HUES48 (cell line): Measurements from ENCODE around the gene ABCB11.
"Not testable (repeated sequence)": the region's sequence is repeated elsewhere in the genome, so short reads cannot be mapped to it uniquely, and the experiment has no call there.

Experiments
- H3K27ac ChIP-seq: one replicate; pipeline ENCODE4 v1.7.0; 2013; ENCODE audit warnings: low read depth, low read length, inconsistent platforms
- H3K27me3 ChIP-seq: 2 replicates; pipeline ENCODE4 v1.6.1; 2013; ENCODE audit warnings: mild to moderate bottlenecking, low read length; ENCODE audit not compliant: control insufficient read depth, insufficient read depth
- H3K36me3 ChIP-seq: 2 replicates; pipeline ENCODE4 v1.6.1; 2013; ENCODE audit warnings: low read length; ENCODE audit not compliant: control insufficient read depth, insufficient read depth
- H3K4me1 ChIP-seq: 2 replicates; pipeline ENCODE4 v1.6.1; 2013; ENCODE audit warnings: mild to moderate bottlenecking, low read length; ENCODE audit not compliant: control insufficient read depth, insufficient read depth
- H3K4me3 ChIP-seq: 2 replicates; pipeline ENCODE4 v1.5.1; 2013; ENCODE audit warnings: mild to moderate bottlenecking, low read depth, low read length
- H3K9ac ChIP-seq: 2 replicates; pipeline ENCODE4 v1.6.1; 2013; ENCODE audit warnings: mild to moderate bottlenecking, low read depth, low read length, moderate library complexity
- H3K9me3 ChIP-seq: 2 replicates; pipeline ENCODE4 v1.6.1; 2013; ENCODE audit warnings: low read length; ENCODE audit not compliant: control insufficient read depth, insufficient read depth

The ABCB11 gene

DNA sequence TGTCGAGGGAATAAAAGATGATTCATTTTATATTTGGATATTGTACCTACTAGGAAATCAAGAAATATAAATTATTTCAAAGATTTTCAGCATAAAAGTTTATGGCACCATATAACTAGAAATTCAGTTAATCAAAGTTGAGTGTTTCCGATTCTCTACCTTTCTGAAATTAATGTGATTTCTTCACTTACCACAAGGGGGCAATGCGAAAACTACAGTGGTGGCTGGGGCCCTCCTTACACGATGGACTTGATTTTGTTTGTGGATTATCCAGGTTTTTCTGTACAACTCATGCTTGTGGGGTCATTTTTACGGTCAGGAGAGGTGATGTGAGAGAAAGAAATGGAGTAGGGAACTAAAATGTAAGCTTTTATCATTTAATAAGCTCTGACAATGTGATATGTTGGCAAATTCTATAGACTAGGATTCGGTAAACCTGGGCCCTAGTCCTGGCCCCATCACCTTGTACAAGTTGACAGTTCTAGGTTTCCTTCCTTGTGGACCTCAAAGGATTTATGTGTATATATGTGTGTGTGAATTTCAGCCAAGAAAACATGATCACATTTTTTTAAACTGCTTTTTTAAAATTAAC, 82.4 kb downstream of the ABCB11 start:
- Histone ChIP-seq H3K9me3 (peaks cover 6% of the 10 kb centered on the region; the same call in 1 of the 2 replicates), H3K27ac (no peak overlapping the region), H3K4me3 (no peak overlapping the region), H3K36me3 (no peaks in the 10 kb centered on the region), H3K4me1 (no peaks in the 10 kb centered on the region), H3K9ac (no peak overlapping the region), H3K27me3 (no peaks in the 10 kb centered on the region)

- no peaks in the 10 kb centered on the region for H3K9me3 ChIP-seq
- no peak overlapping the region for H3K4me3 ChIP-seq
- H3K27ac ChIP-seq = no peak overlapping the region
- no peak overlapping the region for H3K9ac ChIP-seq
- no peaks in the 10 kb centered on the region for H3K27me3 ChIP-seq
- H3K4me1 ChIP-seq = no peaks in the 10 kb centered on the region
- no peaks in the 10 kb centered on the region for H3K36me3 ChIP-seq
Measured at GRCh38 chr2:168945508-168945907, 85.6 kb downstream of the ABCB11 start.

DNA sequence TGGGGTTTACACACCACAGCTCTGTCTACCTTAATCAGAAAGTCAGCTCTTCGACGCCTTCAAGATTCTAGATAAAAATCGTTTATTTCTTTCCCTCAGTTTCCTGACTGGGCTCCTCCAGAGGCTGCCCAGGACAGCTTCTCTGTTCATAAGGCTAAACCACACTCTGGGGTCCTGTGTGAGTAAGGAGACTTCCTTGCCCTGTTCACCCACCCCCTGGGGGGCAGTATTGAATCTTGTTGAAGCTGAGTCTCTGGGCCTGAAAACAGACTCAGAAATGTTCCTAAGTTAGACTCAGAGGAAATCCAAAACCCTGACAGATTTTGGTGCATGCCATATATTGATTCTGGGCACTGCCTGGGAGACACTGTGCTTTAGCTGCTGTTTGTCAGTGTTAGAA, 87.1 kb downstream of the ABCB11 start:
- Histone ChIP-seq H3K4me3 (no peak overlapping the region), H3K36me3 (no peaks in the 10 kb centered on the region), H3K27ac (no peak overlapping the region), H3K9me3 (no peaks in the 10 kb centered on the region), H3K9ac (no peak overlapping the region), H3K27me3 (no peaks in the 10 kb centered on the region), H3K4me1 (no peaks in the 10 kb centered on the region)

DNA sequence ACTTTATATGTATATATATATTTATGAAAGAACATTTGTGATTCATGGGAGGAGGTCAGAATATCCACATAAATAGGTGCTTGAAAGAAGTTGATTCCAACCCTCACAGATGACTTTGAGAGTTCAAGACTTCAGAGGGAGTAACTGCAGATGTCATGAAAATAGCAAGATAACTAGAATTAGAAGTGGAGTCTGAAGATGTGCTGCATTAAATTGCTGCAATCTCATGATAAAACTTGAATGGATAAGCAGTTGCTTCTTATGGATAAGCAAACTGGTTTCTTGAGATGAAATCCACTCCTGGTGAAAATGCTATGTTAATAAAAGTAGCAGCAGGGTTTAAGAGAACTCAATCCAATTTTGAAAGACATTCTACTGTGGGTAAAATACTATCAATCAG, 89.8 kb downstream of the ABCB11 start:
- no peak overlapping the region for H3K4me3 ChIP-seq
- no peaks in the 10 kb centered on the region for H3K27me3 ChIP-seq
- no peaks in the 10 kb centered on the region for H3K9me3 ChIP-seq
- no peak overlapping the region for H3K9ac ChIP-seq
- no peaks in the 10 kb centered on the region for H3K4me1 ChIP-seq
- no peak overlapping the region for H3K27ac ChIP-seq
- H3K36me3 ChIP-seq = no peaks in the 10 kb centered on the region

DNA sequence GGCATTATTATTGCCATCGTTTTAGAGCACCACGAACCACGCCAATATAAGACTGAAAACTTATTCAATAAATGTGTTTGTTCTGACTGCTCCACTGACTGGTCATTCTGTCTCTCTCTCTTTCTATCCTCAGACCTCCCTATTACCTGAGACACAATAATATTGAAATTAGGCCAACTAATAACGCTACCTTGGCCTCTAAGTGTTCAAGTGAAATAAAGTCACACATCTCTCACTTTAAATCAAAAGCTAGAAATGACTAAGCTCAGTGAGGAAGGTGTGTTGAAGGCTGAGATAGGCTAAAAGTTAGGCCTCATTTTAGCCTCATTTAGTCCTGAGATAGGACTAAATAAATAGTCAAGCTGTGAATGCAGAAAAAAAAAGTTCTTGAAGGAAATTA, 91.2 kb downstream of the ABCB11 start:
- Histone ChIP-seq H3K27ac (no peak overlapping the region), H3K4me3 (no peak overlapping the region), H3K36me3 (no peaks in the 10 kb centered on the region), H3K27me3 (no peaks in the 10 kb centered on the region), H3K9me3 (no peaks in the 10 kb centered on the region), H3K9ac (no peak overlapping the region), H3K4me1 (no peaks in the 10 kb centered on the region)

DNA sequence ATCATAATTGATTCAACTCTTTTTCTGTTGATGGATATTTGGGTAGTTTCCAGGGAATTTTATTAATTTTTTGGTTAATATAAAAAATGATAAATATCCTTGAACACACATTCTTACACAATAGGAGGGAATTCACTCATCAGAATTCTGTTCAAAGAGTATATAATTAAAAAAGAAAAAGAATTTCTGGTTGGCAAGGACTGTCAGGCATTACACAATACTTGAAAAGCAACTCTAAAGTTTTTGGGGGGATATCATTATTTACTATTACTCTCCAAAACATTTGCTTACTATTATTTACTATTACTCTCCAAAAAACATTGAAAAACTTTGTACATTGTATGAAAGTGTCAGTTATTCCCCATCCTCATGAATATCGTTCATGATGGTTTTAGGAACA, 92.1 kb downstream of the ABCB11 start:
- no peak overlapping the region for H3K27ac ChIP-seq
- H3K36me3 ChIP-seq = no peaks in the 10 kb centered on the region
- H3K9me3 ChIP-seq = no peaks in the 10 kb centered on the region
- no peak overlapping the region for H3K4me3 ChIP-seq
- H3K4me1 ChIP-seq = no peaks in the 10 kb centered on the region
- no peaks in the 10 kb centered on the region for H3K27me3 ChIP-seq
- no peak overlapping the region for H3K9ac ChIP-seq

GRCh38 chr2:168935810-168936581, 95.1 kb downstream of the ABCB11 start:
- H3K27me3 ChIP-seq = no peaks in the 10 kb centered on the region
- no peaks in the 10 kb centered on the region for H3K4me1 ChIP-seq
- H3K4me3 ChIP-seq = no peak overlapping the region
- H3K9me3 ChIP-seq = no peaks in the 10 kb centered on the region
- no peaks in the 10 kb centered on the region for H3K36me3 ChIP-seq
- no peak overlapping the region for H3K9ac ChIP-seq
- H3K27ac ChIP-seq = no peak overlapping the region

DNA sequence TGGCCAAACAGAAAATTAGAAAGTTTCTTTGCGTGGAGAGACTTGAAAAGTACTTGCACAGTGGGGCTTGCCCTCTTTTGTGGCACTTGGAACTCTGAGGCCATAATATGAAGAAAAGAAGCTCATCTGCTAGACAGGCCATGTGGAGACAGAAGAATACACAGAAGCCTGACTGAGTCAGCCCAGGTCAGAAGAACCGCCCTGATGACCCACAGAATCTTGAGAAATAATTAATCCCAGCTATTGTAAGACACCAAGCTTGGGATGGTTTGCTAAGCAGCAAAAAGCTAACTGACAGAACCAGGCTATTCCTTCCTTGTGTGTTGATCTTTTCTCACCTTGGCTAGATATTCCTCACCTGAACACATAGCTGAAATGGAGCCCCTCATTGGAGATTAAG, 96.3 kb downstream of the ABCB11 start:
- Histone ChIP-seq H3K36me3 (no peaks in the 10 kb centered on the region), H3K9me3 (no peaks in the 10 kb centered on the region), H3K27me3 (no peaks in the 10 kb centered on the region), H3K9ac (no peak overlapping the region), H3K27ac (no peak overlapping the region), H3K4me1 (peaks cover 3% of the 10 kb centered on the region; the same call in 1 of the 2 replicates), H3K4me3 (no peak overlapping the region)

GRCh38 chr2:168932174-168932573, 99.0 kb downstream of the ABCB11 start:
- H3K9me3 ChIP-seq, H3K27me3 ChIP-seq, H3K4me3 ChIP-seq, H3K36me3 ChIP-seq, H3K4me1 ChIP-seq, H3K27ac ChIP-seq, H3K9ac ChIP-seq: not testable (repeated sequence)

DNA sequence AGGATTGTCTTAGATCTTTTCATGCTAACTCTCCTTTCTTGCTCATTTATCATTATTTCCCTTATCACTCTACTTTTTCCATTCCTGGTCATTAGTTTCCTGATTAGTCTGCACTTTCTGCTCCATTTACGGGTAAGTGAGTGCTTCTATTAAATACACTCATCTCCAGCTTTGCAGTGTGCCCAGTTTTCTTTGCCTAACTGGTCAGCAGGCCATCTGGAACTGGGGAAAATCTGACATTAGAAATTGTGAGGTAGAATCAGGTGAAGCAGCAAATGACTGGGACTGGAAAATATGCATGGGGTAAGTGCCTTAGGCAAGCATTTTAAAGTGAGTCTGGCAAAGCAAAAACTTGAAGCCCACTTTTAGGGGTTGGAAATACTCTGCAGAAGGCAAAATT, 100.9 kb downstream of the ABCB11 start:
- Histone ChIP-seq H3K36me3 (no peaks in the 10 kb centered on the region), H3K27ac (no peak overlapping the region), H3K9me3 (no peaks in the 10 kb centered on the region), H3K4me1 (peaks cover 3% of the 10 kb centered on the region; the same call in 1 of the 2 replicates), H3K9ac (no peak overlapping the region), H3K27me3 (no peaks in the 10 kb centered on the region), H3K4me3 (no peak overlapping the region)

GRCh38 chr2:168929031-168929430, 102.1 kb downstream of the ABCB11 start:
- Histone ChIP-seq H3K4me1 (peaks cover 3% of the 10 kb centered on the region; the same call in 1 of the 2 replicates), H3K9me3 (no peaks in the 10 kb centered on the region), H3K9ac (no peak overlapping the region), H3K27ac (no peak overlapping the region), H3K27me3 (no peaks in the 10 kb centered on the region), H3K36me3 (no peaks in the 10 kb centered on the region), H3K4me3 (no peak overlapping the region)
